HG03575 (cell line): ENCODE measurements around the gene PIP5KL1.

ENCODE experiments used
- ATAC-seq: cut with Tn5 transposase; IDR thresholded peaks from one replicate; pipeline ENCODE4 v1.9.1; 2021; ENCODE audit not compliant: unreplicated experiment, insufficient number of reproducible peaks, low FRiP score; ENCODE audit errors: extremely low read depth

The PIP5KL1 gene

GRCh38 chr9:127953768-127954505, 23.4 kb upstream of the PIP5KL1 start:
- ATAC-seq: no peak

DNA sequence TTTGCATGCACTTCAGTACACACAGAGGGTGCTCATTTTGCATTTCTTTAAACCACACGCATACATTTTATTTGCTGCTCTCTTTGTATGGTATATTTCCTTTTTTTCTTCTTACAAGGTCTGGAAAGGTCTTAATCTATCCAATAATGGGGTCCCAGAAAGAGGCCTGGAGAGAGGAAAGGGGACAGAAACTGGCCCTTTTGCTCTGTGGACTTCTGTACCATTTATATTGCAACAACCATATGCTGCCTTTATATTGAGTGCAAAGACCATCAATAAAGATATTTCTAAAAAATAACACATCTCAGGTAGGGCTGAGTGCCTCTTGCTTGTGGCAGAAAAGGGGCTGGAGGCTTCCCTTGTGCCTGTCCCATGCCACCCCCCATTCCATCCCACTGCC, 22.6 kb upstream of the PIP5KL1 start:
- ATAC-seq: no peak

GRCh38 chr9:127950513-127951289, 20.1 kb upstream of the PIP5KL1 start:
- no peak for ATAC-seq

- no peak for ATAC-seq
These were observed 19.4 kb upstream of the PIP5KL1 start for GRCh38 chr9:127949827-127950512.

- no peak for ATAC-seq
These were observed 17.5 kb upstream of the PIP5KL1 start for GRCh38 chr9:127947841-127948710.

GRCh38 chr9:127946728-127947127, 16.2 kb upstream of the PIP5KL1 start:
- ATAC-seq: no peak

DNA sequence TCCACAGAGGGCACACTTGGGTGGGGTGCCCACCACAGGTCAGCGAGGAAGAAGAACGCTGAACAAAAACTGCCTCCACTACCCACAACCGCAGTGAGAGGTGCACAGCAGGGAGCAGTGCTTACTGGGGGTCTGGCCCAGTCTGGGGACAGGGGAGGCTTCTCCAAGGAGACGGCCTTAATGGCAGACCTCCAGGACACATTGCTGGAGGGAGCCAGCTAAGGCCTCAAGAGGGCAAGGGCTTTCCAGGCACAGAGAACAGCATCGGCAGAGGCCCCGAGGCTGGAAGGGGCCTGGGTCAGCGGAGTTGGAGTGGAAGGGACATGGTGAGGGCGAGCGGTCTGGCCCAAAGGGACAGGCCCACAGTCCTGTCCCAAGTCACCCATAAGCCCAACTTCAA, 15.4 kb upstream of the PIP5KL1 start:
- no peak for ATAC-seq

DNA sequence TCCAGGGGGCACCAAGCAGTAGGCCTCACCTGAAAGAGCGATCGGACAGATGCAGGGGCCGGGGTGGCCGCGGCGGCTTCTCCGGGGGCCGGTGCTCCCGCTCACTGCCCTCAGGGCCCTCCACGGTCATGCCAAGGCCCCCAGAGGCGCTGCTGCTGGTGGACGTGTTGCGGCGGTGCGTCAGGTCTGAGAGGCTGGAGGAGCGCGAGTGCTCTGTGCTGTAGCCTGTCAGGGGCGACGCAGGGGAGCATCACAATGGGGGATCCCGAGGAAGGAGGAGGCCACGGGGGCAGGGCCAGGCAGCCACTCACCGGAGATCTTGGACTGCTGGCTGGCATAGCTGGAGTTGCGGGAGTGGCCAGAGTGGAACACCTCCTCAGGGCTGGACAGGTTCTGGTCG, 14.8 kb upstream of the PIP5KL1 start:
- no peak for ATAC-seq

- no peak for ATAC-seq
These were observed 14.1 kb upstream of the PIP5KL1 start for GRCh38 chr9:127944586-127945218.

- no peak for ATAC-seq
These were observed 13.2 kb upstream of the PIP5KL1 start for GRCh38 chr9:127943731-127944144.

- no peak for ATAC-seq
These were observed 12.6 kb upstream of the PIP5KL1 start for GRCh38 chr9:127943011-127943662.

GRCh38 chr9:127942216-127943010, 11.8 kb upstream of the PIP5KL1 start:
- ATAC-seq: no peak

DNA sequence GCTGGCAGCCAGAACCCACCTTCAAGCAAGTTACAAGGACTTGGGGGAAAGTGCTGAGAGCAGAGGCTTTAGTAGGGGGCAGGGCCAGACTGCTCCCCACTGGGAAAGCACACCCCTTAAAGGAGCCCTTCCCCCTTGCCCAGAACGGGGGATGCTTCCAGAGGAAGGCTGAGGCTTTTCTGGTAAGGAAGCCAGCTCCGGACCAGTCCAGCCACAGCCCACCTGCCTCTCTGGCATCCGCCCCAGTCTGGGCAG, 11.3 kb upstream of the PIP5KL1 start:
- ATAC-seq: no peak

GRCh38 chr9:127941062-127941960, 10.7 kb upstream of the PIP5KL1 start:
- no peak for ATAC-seq

GRCh38 chr9:127940593-127940992, 10.0 kb upstream of the PIP5KL1 start:
- ATAC-seq: no peak

DNA sequence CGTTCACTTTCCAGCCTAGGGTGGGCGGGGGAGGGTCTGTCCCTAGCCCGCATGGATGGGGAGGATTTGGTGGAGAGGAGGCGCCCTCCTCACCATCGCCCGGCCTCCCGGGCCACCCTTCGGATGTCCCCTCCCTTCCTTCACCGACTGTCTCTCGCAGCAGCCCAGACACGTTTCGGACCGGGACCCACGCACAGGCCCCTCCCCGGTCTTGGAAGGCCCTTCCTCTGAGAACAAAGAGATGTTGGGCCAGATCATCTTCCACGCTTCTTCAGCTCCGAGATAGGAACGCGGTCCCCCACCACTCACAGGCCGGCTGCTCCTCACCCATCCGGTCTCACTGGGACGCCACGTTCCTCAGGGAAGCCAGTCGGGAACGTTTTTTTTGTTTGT, 7.7 kb upstream of the PIP5KL1 start:
- ATAC-seq: no peak
